Umbilical cord (tissue), 2 donors: ENCODE results near the gene CEP162. TPM values are rescaled to one million over a fixed set of nuclear protein-coding genes. Genes with fewer than 3 reads are reported as not detected.
A peak's percentile ranks its signal among the peaks of the same experiment; 100 is the strongest.
"Not testable (repeated sequence)": the region's sequence is repeated elsewhere in the genome, so short reads cannot be mapped to it uniquely, and the experiment has no call there.

Source experiments
- DNase-seq: peaks from one replicate; pipeline ENCODE4 v3.0.0-alpha.2; 2015; ENCODE audit warnings: low spot score
- total RNA-seq: library from RNA; depleted of rRNA; stranded (reverse); fragments of >200 nt; gene quantifications from one replicate; pipeline ENCODE4 v1.2.3, GENCODE V29; 2014; ENCODE audit warnings: low replicate concordance; ENCODE audit not compliant: insufficient read depth

The CEP162 gene
- total RNA-seq, 1 donor from 2014 or later = 7.7 TPM

- no peak for DNase-seq
These were observed 140.7 kb downstream of the CEP162 start for GRCh38 chr6:84086545-84087429.

GRCh38 chr6:84086056-84086455 is 141.4 kb downstream of the CEP162 start:
- DNase-seq = no peak

DNA sequence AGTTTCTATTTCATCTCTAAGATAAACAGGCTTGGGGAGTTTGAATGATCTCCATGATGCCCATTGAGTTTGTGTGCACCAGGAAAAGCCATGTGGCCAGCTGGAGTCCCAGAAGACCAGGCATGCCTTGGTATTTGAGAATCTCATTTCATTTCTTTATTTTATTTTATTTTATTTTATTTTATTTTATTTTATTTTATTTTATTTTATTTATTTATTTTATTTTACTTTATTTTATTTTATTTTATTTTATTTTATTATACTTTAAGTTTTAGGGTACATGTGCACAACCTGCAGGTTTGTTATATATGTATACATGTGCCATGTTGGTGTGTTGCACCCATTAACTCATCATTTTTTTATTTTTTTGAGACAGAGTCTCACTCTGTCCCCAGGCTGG is 142.7 kb downstream of the CEP162 start:
- not testable (repeated sequence) for DNase-seq

DNA sequence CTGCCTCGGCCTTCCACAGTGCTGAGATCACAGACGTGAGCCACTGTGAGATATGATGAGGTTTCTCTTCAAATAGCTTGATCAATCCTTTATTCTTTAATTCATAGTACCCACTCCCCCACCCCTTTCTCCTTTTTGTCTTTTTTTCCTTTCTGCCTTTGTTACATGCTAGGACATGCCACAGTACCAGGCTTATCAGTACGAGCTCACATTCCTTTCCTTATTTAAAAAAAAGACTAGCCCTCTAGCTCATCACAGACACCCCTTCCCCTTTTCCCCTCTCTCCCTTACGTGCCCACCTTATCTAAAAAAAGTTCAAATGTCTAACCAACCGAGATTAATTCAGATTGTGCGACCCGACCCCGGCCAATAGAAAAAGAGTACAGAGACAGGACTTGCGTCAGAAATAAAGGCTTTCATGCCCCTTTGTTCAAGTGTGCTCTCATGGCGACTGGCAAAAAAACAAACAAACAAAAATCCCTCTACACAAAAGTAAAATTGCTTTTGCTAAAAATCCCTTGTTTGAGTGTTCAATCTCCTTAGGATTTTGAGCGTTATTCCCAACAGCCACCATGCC is 144.7 kb downstream of the CEP162 start:
- no peak for DNase-seq

GRCh38 chr6:84081222-84081621 is 146.2 kb downstream of the CEP162 start:
- no peak for DNase-seq

DNA sequence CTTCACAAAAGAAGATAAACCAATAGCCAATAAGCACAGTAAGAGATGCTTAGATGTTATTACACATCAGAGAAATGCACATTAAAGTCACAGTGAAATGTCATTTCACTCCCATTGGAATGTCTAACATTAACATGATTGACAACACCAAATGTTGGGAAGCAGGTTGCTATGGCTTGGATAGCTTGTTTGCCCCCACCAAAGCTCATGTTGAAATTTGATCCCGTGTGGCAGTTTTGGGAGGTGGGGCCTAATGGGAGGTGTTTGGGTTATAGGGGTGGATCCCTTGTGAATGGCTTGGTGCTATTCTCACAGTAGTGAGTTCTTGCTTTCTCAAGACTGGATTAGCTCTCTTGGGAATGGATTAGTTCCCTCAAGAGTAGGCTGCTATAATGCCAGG is 149.1 kb downstream of the CEP162 start:
- DNase-seq = no peak

- DNase-seq = no peak
These were observed 149.8 kb downstream of the CEP162 start for GRCh38 chr6:84077645-84078044.

GRCh38 chr6:84074988-84075781 is 152.3 kb downstream of the CEP162 start:
- peak; percentile 86 for DNase-seq

Other genes with a start within 250 kb of the CEP162 start
- gene MRAP2, start 193.9 kb downstream of the CEP162 start, total RNA-seq = 4.1 TPM